Muscle layer of colon (tissue), 2 donors: ENCODE results near the gene GPN1.
A peak's percentile ranks its signal among the peaks of the same experiment; 100 is the strongest.

Source experiments
- H3K27ac ChIP-seq: one replicate; pipeline ENCODE4 v1.7.0; 2013; ENCODE audit warnings: low read depth, mild to moderate bottlenecking, low read length, moderate library complexity
- H3K27me3 ChIP-seq, 2 donors: one replicate each; pipeline ENCODE4 v1.7.0; 2013; ENCODE audit warnings: low read length in 2 of 2, mild to moderate bottlenecking in 2 of 2; ENCODE audit not compliant: insufficient read depth in 2 of 2, control insufficient read depth in 1 of 2
- H3K36me3 ChIP-seq: one replicate; pipeline ENCODE4 v1.7.0; 2013; ENCODE audit warnings: mild to moderate bottlenecking, low read length; ENCODE audit not compliant: insufficient read depth
- H3K4me1 ChIP-seq: one replicate; pipeline ENCODE4 v1.7.0; 2013; ENCODE audit warnings: mild to moderate bottlenecking, low read length; ENCODE audit not compliant: insufficient read depth
- H3K4me3 ChIP-seq, 2 donors: one replicate each; pipeline ENCODE4 v1.7.0; 2013; ENCODE audit warnings: low read length in 2 of 2, low read depth in 1 of 2, mild to moderate bottlenecking in 1 of 2, moderate library complexity in 1 of 2
- H3K9ac ChIP-seq: one replicate; pipeline ENCODE4 v1.7.0; 2013; ENCODE audit warnings: low read length
- H3K9me3 ChIP-seq: one replicate; pipeline ENCODE4 v1.7.0; 2013; ENCODE audit warnings: mild to moderate bottlenecking, low read length
- donor health status: abdominal sarcoma.
- donor health status: Adenocarcinoma of cecum.

The GPN1 gene

DNA sequence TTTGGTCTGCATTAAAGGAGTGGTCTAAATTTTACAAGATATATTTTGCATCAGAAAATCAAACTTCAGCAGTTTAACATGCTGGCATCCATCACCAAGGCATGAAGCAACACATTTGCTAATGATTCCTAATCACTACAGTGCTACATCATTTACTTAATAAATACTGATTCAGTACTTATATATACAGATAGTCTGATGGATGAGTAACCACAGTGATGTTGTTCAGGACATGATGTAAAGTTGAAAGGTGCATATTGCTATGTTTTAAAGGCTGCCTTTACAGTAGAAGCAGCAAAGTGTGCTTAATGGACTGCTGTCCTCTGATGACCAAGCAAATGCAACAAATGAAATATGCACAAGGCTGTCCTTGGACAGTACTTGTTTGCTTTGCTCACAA lies 23.5 kb downstream of the GPN1 start:
- no peaks in the 10 kb centered on the region for H3K9me3 ChIP-seq
- H3K4me1 ChIP-seq, result no peaks in the 10 kb centered on the region
- no peak overlapping the region for H3K4me3 ChIP-seq
- no peaks in the 10 kb centered on the region for H3K27me3 ChIP-seq
- no peak overlapping the region for H3K9ac ChIP-seq
- no peak overlapping the region for H3K27ac ChIP-seq
- H3K36me3 ChIP-seq, result peaks cover 86% of the 10 kb centered on the region

DNA sequence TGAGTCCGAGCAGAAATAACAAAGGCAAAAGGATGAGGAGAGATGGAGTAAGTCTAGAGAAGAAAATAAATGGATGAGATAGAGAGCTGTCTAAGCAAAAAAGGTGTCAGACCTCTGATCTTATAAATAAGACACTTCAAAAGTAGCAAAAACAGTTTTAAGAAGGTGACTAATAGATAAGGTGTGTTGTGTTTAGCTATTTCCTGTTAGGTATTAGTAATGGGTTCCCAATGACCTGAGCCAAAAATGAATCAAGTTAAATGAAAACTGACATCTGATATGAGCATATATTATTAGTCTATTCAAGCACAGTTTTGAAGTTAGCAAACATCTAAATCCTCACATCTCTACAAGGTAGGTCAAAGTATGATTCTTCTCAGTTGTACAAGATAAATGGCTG lies 23.9 kb downstream of the GPN1 start:
- H3K36me3 ChIP-seq, result peaks cover 86% of the 10 kb centered on the region
- H3K27me3 ChIP-seq, result no peaks in the 10 kb centered on the region
- no peak overlapping the region for H3K4me3 ChIP-seq
- no peaks in the 10 kb centered on the region for H3K9me3 ChIP-seq
- H3K4me1 ChIP-seq, result no peaks in the 10 kb centered on the region
- H3K9ac ChIP-seq, result no peak overlapping the region
- no peak overlapping the region for H3K27ac ChIP-seq

DNA sequence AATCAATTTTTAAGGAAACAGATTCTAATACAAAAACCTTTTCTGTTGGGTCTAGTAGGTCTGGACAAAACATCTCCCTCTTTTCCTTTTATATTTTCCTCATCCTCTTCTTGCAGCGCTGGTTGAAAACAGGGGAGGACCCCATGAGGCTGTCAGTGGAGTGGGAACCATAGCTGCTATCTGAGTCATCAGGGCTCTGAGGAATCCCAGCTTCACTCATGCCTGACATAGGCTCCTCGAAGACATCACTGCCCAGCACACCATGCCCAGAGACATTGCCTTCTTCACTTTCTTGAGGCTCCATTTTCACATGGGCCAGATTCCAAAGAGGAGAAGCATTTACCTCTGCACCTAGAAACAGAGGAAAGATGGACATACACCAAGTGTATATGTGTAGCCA lies 24.5 kb downstream of the GPN1 start:
- H3K4me3 ChIP-seq, result no peak overlapping the region
- no peak overlapping the region for H3K27ac ChIP-seq
- H3K36me3 ChIP-seq, result peaks cover 85% of the 10 kb centered on the region
- no peaks in the 10 kb centered on the region for H3K9me3 ChIP-seq
- H3K9ac ChIP-seq, result no peak overlapping the region
- no peaks in the 10 kb centered on the region for H3K27me3 ChIP-seq
- no peaks in the 10 kb centered on the region for H3K4me1 ChIP-seq

DNA sequence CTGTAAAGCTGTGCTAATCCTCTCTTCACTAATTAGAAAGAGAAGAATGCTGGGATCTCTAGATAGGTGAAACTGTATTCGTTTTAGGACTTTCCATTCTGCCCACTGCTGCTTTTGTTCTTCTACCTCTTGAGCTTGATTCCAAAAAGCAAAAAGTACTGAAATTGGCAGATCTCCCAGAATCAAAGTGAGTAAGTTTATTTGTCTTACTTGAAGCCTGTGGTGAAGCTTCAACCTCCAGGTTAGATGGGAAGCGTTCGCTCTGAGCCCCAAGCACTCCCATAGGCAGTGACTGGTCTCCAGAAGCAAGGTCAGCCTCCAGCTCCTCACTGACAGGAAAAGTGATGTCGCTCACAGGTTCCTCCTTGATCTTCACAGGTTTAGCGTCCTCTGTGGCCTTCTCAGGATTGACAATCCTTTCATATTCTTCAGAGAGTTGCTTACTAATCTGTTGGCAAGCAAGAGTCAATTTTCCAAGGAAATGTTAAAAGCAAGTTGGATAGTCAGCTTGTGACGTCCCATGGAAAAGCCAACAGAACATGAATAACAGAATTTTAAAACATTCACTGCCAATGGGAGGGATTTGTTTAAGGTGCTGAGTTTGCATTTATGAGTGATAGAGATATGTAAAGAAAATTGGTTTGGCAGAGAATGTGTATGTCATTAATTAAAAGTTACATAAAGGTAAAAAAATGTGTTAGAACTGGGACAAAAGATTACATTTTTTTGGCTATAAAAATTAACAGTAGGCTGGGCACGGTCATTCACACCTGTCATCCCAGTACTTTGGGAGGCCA lies 26.5 kb downstream of the GPN1 start:
- Histone ChIP-seq H3K27ac (no peak overlapping the region), H3K9me3 (no peaks in the 10 kb centered on the region), H3K4me3 (no peak overlapping the region), H3K9ac (no peak overlapping the region), H3K4me1 (no peaks in the 10 kb centered on the region), H3K36me3 (peaks cover 84% of the 10 kb centered on the region), H3K27me3 (no peaks in the 10 kb centered on the region)

DNA sequence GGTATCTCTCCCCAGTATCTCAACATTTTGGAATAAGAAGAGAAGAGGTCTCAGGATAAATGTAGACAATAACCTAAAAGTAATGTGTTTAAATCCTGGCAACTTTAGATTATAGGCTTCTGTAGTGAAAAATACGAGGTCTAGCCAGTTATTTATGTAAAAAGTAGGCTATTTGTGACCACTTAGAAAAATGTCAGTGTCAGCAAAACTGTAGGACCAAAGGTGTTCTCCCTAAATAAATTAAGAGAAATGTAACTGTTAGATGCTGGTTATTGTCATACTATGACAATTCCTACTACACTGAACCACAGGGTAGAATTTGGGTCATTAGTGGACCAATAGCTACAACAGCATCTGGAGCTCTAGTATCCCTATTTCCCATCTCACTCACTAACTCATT lies 32.5 kb downstream of the GPN1 start:
- no peak overlapping the region for H3K9ac ChIP-seq
- H3K4me3 ChIP-seq, result no peak overlapping the region
- H3K9me3 ChIP-seq, result no peaks in the 10 kb centered on the region
- H3K4me1 ChIP-seq, result peaks cover 23% of the 10 kb centered on the region
- H3K27me3 ChIP-seq, result no peaks in the 10 kb centered on the region
- peaks cover 47% of the 10 kb centered on the region for H3K36me3 ChIP-seq
- H3K27ac ChIP-seq, result no peak overlapping the region

DNA sequence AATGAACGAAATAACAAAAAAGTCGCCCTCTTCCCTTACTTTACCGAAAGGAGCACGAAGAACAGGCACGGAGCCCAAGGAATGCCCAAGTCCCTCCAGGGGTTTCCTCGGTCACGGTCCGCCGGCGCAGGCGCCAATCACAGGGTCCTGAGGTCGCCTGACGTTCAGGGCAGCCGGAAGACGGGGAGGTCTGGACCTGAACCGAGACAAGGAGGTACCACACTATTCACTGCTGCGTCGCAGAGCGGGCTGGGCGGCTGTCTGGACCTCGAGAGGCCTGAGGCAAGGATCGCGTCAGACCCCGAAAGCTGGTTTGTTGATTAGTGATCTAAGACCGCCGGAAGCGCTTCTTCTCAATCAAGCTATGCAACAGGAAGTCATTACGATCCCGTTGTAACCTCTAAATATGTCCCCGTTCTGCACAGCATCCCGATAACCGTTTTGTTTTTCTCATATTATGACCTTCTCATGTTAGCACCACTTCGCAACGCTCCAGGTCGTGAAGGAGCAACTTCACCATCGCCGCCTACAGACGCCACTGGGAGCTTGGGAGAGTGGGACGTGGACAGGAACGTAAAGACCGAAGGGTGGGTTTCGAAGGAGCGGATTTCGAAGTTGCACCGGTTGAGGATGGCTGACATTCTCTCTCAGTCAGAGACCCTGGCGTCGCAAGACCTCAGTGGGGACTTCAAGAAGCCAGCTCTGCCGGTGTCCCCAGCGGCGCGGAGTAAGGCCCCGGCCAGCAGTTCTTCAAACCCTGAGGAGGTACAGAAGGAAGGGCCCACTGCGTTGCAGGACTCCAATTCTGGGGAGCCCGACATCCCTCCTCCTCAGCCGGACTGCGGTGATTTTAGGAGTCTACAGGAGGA lies 34.7 kb downstream of the GPN1 start, which contains the start of the genes SLC4A1AP and SUPT7L:
SLC4A1AP (plus strand) TSS at position 605 of the 869 bp plus-strand sequence; CDS start at position 631, 26 bp downstream.
SUPT7L (minus strand) TSS at position 330 of the 869 bp plus-strand sequence. CDS start 1,422 bp downstream, outside the sequence.
- Histone ChIP-seq H3K4me3 (peak within 1 kb of the TSS; percentile 99), H3K27ac (peak within 1 kb of the TSS; percentile 92), H3K27me3 (no peaks in the 10 kb centered on the region), H3K9me3 (no peaks in the 10 kb centered on the region), H3K9ac (peak within 1 kb of the TSS; percentile 93), H3K36me3 (peaks cover 30% of the 10 kb centered on the region), H3K4me1 (peaks cover 23% of the 10 kb centered on the region)

DNA sequence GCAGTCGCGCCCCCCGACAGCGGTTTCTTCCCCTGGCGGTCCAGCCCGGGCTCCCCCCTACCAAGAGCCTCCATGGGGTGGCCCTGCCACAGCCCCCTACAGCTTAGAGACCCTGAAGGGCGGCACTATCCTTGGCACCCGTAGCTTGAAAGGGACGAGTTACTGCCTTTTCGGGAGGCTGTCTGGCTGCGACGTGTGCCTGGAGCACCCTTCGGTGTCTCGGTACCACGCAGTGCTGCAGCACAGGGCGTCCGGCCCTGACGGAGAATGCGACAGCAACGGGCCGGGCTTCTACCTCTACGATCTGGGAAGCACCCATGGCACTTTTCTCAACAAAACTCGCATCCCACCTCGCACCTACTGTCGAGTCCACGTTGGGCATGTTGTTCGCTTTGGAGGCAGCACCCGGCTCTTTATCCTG lies 35.3 kb downstream of the GPN1 start:
- Histone ChIP-seq H3K4me3 (peak overlapping the region; percentile 99), H3K9me3 (no peaks in the 10 kb centered on the region), H3K36me3 (peaks cover 32% of the 10 kb centered on the region), H3K27ac (peak overlapping the region; percentile 92), H3K27me3 (no peaks in the 10 kb centered on the region), H3K9ac (peak overlapping the region; percentile 93), H3K4me1 (peaks cover 23% of the 10 kb centered on the region)

DNA sequence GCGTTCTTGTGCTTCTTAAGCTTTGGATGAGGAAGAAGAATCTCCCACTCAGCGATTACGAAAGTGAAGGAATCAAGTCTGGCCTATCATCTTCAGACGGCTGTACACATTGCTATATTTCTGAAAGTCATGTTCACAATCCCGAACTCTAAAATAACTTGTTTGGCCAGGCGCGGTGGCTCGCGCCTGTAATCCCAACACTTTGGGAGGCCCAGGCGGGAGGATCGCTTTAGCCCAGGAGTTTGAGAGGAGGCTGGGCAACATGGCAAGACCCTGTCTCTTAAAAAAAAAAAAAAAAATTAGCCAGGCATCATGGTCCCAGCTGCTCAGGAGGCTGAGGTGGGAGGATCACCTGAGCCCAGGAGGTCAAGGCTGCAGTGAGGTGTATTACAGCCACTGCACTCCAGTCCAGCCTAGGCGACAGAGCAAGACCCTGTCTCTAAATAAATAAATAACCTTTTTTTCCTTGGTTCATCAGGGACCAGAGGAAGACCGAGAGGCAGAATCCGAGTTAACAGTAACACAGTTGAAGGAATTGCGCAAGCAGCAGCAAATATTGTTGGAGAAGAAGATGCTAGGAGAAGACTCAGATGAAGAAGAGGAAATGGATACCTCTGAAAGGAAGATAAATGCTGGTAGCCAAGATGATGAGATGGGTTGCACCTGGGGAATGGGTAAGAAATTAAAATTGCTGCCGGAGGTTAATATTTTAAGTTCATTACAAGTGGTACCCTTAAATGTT lies 35.9 kb downstream of the GPN1 start:
- Histone ChIP-seq H3K4me1 (peaks cover 23% of the 10 kb centered on the region), H3K9me3 (no peaks in the 10 kb centered on the region), H3K9ac (peak overlapping the region; percentile 93), H3K27me3 (no peaks in the 10 kb centered on the region), H3K4me3 (peak overlapping the region; percentile 99), H3K36me3 (peaks cover 29% of the 10 kb centered on the region), H3K27ac (no peak overlapping the region)

DNA sequence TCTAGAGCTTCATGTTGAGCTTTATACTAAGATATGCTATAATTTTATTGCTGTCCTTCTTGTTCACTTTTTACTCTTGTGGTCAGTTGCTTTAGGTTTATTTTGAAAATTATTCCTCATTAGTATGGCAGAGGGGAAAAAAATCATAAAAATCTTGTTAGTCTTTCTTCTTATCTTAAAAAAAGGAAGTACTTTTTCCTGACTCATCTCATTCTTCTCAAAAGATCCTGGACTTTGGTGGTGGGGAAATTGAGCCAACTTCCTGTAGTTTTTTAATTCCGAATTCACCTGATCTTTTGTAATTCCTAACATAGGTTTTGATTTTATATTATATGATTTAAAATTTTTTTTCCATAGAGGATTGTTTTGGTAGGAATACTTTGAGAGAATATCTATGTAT lies 38.6 kb downstream of the GPN1 start:
- H3K36me3 ChIP-seq, result peaks cover 25% of the 10 kb centered on the region
- H3K4me3 ChIP-seq, result no peak overlapping the region
- H3K27me3 ChIP-seq, result no peaks in the 10 kb centered on the region
- H3K9ac ChIP-seq, result no peak overlapping the region
- H3K27ac ChIP-seq, result no peak overlapping the region
- no peaks in the 10 kb centered on the region for H3K9me3 ChIP-seq
- H3K4me1 ChIP-seq, result peaks cover 19% of the 10 kb centered on the region

DNA sequence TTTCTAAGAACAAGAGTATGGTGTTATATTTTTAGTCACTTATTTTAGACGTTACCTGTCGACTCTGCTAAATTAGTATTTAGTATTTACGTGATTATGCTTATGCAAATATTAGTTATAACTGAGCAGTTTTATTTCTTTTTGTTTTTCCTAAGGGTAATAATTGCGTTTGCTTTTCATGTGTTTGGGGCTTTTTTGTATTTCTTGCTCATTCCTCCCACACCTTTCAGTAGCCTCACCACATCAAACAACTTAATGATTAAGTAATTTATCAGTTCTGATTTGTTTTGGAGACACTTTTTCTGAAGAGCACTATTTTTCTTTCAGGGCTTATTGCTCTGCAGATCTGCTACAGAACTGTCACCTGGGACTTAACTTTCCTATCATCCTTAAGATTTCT lies 42.4 kb downstream of the GPN1 start:
- Histone ChIP-seq H3K9me3 (no peaks in the 10 kb centered on the region), H3K27me3 (no peaks in the 10 kb centered on the region), H3K27ac (no peak overlapping the region), H3K36me3 (peaks cover 38% of the 10 kb centered on the region), H3K4me3 (no peak overlapping the region), H3K9ac (no peak overlapping the region), H3K4me1 (no peaks in the 10 kb centered on the region)
